ENCODE measurements around the gene COA7. TPM values are rescaled to one million over a fixed set of nuclear protein-coding genes. Genes with fewer than 3 reads are reported as not detected.

The COA7 gene
- total and polyA plus RNA-seq, 4 donors: 4.7 to 14.1 (median 8.7) TPM

- TF ChIP-seq MAX (IDR thresholded peaks at IDR 0.05) (peak; percentile 71), TAF1 (conservative IDR thresholded peaks at IDR 0.05) (no peak), YY1 (IDR thresholded peaks at IDR 0.05) (peak; percentile 75), GABPA (IDR thresholded peaks at IDR 0.05 in 1 of 2, conservative IDR thresholded peaks at IDR 0.05 in 1 of 2) (peak in 1 of 2 donors; percentile 29), NR2F2 (IDR thresholded peaks at IDR 0.05) (peak; percentile 77), FOXA2 (IDR thresholded peaks at IDR 0.05) (peak; percentile 82), EGR1 (IDR thresholded peaks at IDR 0.05; ENCODE audit: low read depth in 2 of 2) (peak in 1 of 2 donors; percentile 67), RAD21 (IDR thresholded peaks at IDR 0.05) (peak; percentile 69 to 70), RXRA (IDR thresholded peaks at IDR 0.05) (peak; percentile 91 to 92), ATF3 (IDR thresholded peaks at IDR 0.05) (peak; percentile 26), FOXA1 (IDR thresholded peaks at IDR 0.05) (peak; percentile 65), JUND (IDR thresholded peaks at IDR 0.05) (peak in 1 of 2 donors; percentile 86)
Observed at GRCh38 chr1:52677076-52677806, 20.9 kb downstream of the COA7 start (continued).

- TF ChIP-seq REST (IDR thresholded peaks at IDR 0.05) (no peak), RAD21 (IDR thresholded peaks at IDR 0.05) (no peak), SP1 (IDR thresholded peaks at IDR 0.05) (no peak), FOXA2 (IDR thresholded peaks at IDR 0.05) (no peak), FOXA1 (IDR thresholded peaks at IDR 0.05) (no peak), RXRA (IDR thresholded peaks at IDR 0.05) (no peak), HNF4A (conservative IDR thresholded peaks at IDR 0.05) (no peak), TAF1 (conservative IDR thresholded peaks at IDR 0.05) (no peak), NR2F2 (IDR thresholded peaks at IDR 0.05) (no peak)
- no peaks in the 10 kb centered on the region for H3K9me3 ChIP-seq (ENCODE audit: control insufficient read depth in 4 of 4, low read length in 3 of 4)
- no peak overlapping the region for H3K4me3 ChIP-seq (ENCODE audit: low read depth in 1 of 3, low read length in 3 of 3)
- 86% methylated on average over 8 of the region's 8 CpGs for WGBS
- DNase-seq (ENCODE audit: low spot score): no peak
- no peaks in the 10 kb centered on the region for H3K27me3 ChIP-seq (ENCODE audit: control insufficient read depth in 4 of 4, insufficient read depth in 4 of 4, low read length in 3 of 4)
- H3K4me1 ChIP-seq (ENCODE audit: control insufficient read depth in 4 of 4, insufficient read depth in 4 of 4, low read length in 3 of 4): peaks cover 5 to 26% (median 21%) of the 10 kb centered on the region in 4 donors
- no peak overlapping the region for H3K27ac ChIP-seq (ENCODE audit: low read depth in 1 of 2, low read length in 2 of 2)
- no peaks in the 10 kb centered on the region for H3K36me3 ChIP-seq (ENCODE audit: control insufficient read depth in 4 of 4, insufficient read depth in 3 of 4, low read depth in 1 of 4, low read length in 3 of 4)
- no peak overlapping the region for H3K9ac ChIP-seq (ENCODE audit: low read depth in 1 of 2, low read length in 2 of 2)
Observed at GRCh38 chr1:52676249-52676903, 21.8 kb downstream of the COA7 start.
